BE2C (cell line): ENCODE measurements around the gene MED28.

ENCODE experiments used
- DNase-seq: peaks from one replicate; pipeline ENCODE4 v3.0.0-alpha.2; 2020
- H3K27me3 ChIP-seq: fragments of 250-450 bp; sonication (Bioruptor Pico); 2 replicates; pipeline ENCODE4 v1.5.1; 2020; ENCODE audit warnings: mild to moderate bottlenecking
- H3K36me3 ChIP-seq: fragments of 250-450 bp; sonication (Bioruptor Pico); 2 replicates; pipeline ENCODE4 v1.5.1; 2020; ENCODE audit warnings: mild to moderate bottlenecking
- H3K4me1 ChIP-seq: fragments of 250-450 bp; sonication (Bioruptor Pico); 2 replicates; pipeline ENCODE4 v1.5.1; 2020
- H3K4me3 ChIP-seq: 2 replicates; pipeline ENCODE4 v1.5.1; 2011; ENCODE audit warnings: low read depth, low read length
- H3K9me3 ChIP-seq: fragments of 250-450 bp; sonication (Bioruptor Pico); 2 replicates; pipeline ENCODE4 v1.5.1; 2020
- CTCF ChIP-seq: IDR thresholded peaks from 2 replicates; pipeline ENCODE4 v1.5.1; 2012; ENCODE audit warnings: mild to moderate bottlenecking, low read depth, low read length

Gene MED28

GRCh38 chr4:17587094-17587822 lies 27.2 kb upstream of the MED28 start:
- DNase-seq = no peak
- TF ChIP-seq CTCF = no peak
- H3K36me3 ChIP-seq = peaks cover 53% of the 10 kb centered on the region
- H3K9me3 ChIP-seq = no peaks in the 10 kb centered on the region
- H3K4me3 ChIP-seq = no peak overlapping the region
- no peaks in the 10 kb centered on the region for H3K27me3 ChIP-seq
- H3K4me1 ChIP-seq = no peaks in the 10 kb centered on the region

GRCh38 chr4:17589355-17589754 lies 25.1 kb upstream of the MED28 start:
- H3K36me3 ChIP-seq = peaks cover 58% of the 10 kb centered on the region

GRCh38 chr4:17595471-17596005 lies 18.9 kb upstream of the MED28 start:
- no peak for TF ChIP-seq CTCF
- peaks cover 49% of the 10 kb centered on the region for H3K36me3 ChIP-seq
- no peaks in the 10 kb centered on the region for H3K27me3 ChIP-seq

More at GRCh38 chr4:17589355-17589754, 25.1 kb upstream of the MED28 start:
- Histone ChIP-seq H3K9me3 (no peaks in the 10 kb centered on the region), H3K4me3 (no peak overlapping the region), H3K4me1 (no peaks in the 10 kb centered on the region), H3K27me3 (no peaks in the 10 kb centered on the region)
- TF ChIP-seq CTCF = no peak
- no peak for DNase-seq

GRCh38 chr4:17597517-17597916 lies 16.9 kb upstream of the MED28 start:
- peak; percentile 64 for TF ChIP-seq CTCF
- Histone ChIP-seq H3K4me3 (no peak overlapping the region), H3K27me3 (no peaks in the 10 kb centered on the region), H3K9me3 (no peaks in the 10 kb centered on the region), H3K4me1 (peaks cover 10% of the 10 kb centered on the region; the same call in 1 of the 2 replicates), H3K36me3 (peaks cover 53% of the 10 kb centered on the region)
- peak; percentile 37 for DNase-seq

More at GRCh38 chr4:17595471-17596005, 18.9 kb upstream of the MED28 start:
- DNase-seq = no peak
- H3K9me3 ChIP-seq = no peaks in the 10 kb centered on the region
- H3K4me3 ChIP-seq = no peak overlapping the region
- H3K4me1 ChIP-seq = peaks cover 10% of the 10 kb centered on the region; the same call in 1 of the 2 replicates

GRCh38 chr4:17599826-17600225 lies 14.6 kb upstream of the MED28 start:
- Histone ChIP-seq H3K4me1 (peaks cover 6% of the 10 kb centered on the region; the same call in 1 of the 2 replicates), H3K4me3 (no peak overlapping the region), H3K27me3 (no peaks in the 10 kb centered on the region), H3K9me3 (no peaks in the 10 kb centered on the region), H3K36me3 (peaks cover 38% of the 10 kb centered on the region)
- DNase-seq = no peak
- TF ChIP-seq CTCF = no peak

- TF ChIP-seq CTCF = no peak
- DNase-seq = no peak
These were observed 9.2 kb upstream of the MED28 start for GRCh38 chr4:17605236-17605635.

More at GRCh38 chr4:17605236-17605635, 9.2 kb upstream of the MED28 start:
- Histone ChIP-seq H3K9me3 (no peaks in the 10 kb centered on the region), H3K4me1 (no peaks in the 10 kb centered on the region), H3K36me3 (peaks cover 17% of the 10 kb centered on the region), H3K4me3 (no peak overlapping the region), H3K27me3 (no peaks in the 10 kb centered on the region)
